ENCODE measurements around the gene MPPED1.

Gene MPPED1

DNA sequence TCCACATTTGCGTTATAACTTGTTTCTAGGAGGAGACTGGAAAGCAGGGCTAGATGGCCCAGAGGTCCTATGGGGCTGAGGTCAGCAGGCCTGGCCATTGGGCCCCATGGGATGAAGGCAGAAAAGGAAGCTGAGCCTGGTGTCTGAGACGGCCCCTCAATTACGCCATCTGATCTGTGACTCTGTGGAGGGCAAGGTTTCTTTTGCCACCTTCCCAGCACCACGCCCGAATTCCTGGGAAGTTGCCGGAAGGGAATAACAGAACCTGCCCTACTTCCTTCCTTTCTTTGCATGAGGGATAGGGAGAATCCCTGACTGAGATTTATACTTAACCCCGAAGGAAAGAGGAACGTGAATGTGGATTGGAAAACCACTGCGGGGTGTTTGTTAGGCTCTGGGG lies 118.1 kb downstream of the MPPED1 start:
- DNase-seq, result no peak

DNA sequence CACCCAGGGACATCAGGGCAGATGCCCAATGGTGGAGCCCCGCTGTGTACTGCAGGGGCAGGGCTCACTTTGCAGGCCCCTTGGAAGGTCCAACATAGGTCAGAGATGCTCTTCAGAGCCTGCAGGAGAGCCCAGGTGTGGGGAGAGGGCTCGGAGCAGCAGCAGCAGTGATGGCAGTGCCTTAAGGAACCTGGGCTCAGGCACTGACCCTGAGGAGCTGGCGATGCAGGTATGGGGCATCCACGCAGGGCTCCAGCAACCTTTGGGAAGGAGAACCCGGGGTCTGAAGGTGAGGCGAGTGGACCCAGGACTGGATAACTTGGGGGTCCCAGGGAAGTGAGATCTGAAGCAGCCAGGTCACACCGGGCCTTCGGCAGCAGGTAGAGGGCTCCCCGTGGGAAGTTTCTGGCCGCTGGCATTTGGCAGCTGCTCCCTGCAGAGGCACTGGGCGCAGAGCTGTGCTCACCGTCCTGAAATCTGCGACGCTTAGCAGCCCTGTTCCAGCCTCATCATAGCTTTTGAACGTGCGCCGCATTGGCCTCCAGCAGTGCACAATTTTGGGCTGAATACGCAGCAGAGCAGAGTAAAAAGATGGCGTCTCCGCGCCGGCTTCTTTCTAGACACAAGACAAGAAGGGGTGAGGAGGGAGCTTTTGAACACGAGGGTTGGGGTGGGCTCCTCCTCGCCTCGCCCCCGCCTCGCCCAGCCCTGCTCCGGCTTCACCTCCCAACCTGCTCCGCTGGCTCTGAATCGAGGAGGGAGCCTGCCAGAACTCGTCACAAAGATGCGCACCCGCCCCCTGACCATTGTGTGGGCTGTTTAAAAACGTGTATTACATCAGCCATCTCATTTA lies 118.8 kb downstream of the MPPED1 start:
- no peak for DNase-seq

DNA sequence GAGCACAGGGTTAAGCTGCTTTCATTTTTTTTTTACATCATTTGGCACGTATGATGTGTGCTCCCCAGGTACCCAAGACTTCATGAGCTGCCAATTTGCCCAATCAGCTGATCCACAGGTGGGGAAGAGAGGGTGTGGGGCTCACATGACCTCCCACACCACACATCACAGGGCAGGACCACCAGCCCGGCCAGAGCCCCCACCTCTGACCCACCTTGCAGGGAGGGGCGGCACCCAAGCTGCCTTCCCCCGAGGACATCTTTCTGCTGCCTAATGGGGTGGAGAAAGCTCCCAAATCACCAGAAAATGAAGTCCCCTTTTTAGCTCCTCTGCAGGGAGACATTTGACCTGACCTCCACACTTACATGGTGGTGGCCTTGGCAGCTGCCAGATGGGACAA lies 119.8 kb downstream of the MPPED1 start:
- no peak for DNase-seq

DNA sequence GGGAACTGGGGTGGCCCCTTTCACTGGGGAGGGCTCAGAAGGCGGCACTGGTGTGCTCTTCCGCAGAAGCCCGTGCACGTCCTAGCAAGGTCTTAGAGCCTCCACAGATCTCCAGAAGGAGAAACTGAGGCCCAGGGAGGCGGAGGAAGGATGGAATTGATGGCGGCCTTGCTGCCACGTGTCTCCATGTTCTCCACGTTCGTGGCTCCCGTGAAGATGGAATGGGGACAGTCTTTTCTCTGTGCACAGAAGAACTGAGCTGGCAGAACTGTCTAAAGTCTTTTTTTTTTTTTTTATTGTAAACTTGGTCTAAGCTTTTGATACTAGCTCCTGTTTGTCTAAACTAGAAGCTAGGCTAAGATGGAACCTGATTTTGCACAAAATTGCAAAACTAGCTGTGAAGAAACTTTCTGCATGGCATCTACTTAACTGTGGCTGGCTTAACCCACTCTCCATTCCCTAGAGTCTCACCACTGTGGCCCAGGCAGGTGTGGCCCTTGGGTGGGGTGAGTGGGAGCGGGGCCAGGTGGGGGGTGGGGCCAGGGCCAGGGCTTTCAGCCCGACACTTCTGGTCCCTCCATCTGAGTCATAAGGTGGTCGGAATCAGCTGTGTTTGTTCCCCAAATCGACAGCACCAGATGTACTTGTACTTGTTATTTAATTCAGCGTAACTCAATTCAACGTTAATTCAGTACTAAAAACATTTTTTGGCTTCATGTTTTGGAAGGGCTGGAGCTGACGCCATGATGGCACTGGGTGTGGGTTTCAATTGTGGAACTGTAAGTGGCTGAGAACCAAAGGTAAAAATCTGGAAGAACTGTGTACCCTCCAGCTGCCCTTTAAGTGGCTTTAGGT lies 120.7 kb downstream of the MPPED1 start:
- no peak for DNase-seq

DNA sequence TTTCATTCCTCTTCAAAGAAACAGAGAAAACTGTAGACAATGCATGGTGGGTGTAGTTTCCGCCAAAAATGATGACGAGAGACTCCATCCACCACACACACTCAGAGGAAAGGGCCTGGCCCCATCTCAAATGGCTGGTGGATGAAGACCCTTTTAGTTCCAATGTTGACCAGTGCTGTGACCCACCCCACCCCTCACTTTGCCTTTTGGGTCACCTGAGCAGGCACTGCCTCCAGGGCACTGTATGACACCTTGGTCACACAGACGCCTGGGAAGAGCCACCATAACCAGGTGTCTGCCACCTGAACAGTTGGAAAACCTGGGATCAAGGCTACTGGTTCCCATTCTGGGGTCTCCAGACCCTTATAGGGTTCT lies 121.3 kb downstream of the MPPED1 start:
- DNase-seq, result no peak

DNA sequence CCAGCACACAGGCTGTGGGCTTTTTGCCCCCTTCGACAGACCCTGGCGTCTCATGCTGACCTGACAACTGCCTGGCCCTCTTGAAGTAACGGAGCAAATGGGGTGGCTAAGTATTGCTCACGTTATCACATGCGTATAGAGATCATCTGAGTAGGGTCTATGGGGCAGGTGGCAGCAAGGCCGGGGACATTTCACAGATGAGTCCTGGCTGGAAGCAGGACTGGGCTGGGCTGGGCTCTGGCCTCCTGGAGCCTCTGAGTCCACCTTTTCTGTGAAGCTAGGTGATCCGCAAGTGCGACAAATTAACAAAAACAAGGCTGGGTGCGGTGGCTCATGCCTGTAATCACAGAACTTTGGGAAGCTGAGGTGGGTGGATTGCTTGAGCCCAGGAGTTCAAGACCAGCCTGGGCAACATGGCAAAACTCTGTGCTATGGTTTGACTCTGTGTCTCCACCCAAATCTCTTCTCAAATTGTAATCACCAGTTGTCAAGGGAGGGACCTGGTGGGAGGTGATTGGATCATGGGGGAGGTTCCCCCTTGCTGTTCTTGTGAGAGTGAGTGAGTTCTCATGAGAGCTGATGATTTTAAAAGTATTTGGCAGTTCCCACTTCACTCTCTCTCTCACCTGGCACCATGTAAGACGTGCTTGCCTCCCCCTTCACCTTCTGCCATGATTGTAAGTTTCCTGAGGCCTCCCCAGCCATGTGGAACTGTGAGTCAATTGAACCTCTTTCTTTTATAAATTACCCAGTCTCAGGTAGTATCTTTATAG lies 122.0 kb downstream of the MPPED1 start:
- DNase-seq, result no peak

DNA sequence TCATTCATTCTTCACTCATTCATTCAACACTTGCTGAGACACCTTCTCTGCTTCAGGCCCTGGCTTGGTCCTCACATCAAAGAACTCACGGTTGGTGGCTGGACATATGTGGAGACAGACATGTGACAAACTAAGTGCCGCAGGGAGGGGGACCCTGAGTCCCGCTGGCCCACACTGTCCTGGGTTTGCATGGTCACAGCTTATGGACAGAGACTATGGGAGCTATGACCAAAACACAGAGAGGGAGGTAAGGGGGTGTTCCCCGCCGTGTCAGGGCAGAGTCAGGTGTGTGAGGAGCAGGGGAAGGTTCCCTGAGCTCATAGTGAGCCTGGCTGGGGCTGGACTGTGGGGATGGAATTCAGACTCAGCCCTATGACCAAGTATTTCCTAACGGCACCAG lies 123.1 kb downstream of the MPPED1 start:
- no peak for DNase-seq

DNA sequence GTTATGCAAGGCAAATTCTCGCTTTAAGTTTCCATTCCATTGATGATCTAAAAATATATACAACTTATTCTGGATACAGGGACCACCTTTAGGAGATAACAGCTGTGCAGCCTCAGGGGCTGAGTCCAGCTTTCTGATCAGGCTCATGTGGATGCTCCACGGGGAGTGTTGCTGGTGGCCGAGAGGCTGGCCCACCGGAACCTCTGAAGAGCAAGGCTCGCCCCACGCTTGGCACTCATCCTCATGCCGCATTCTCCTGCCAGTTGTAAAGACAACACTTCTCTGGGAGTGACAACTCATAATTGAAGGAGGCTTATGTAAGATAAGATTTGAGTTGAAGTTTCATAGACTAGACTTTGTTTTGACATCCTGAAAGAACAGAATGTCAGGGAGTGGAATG lies 123.5 kb downstream of the MPPED1 start:
- DNase-seq, result no peak

DNA sequence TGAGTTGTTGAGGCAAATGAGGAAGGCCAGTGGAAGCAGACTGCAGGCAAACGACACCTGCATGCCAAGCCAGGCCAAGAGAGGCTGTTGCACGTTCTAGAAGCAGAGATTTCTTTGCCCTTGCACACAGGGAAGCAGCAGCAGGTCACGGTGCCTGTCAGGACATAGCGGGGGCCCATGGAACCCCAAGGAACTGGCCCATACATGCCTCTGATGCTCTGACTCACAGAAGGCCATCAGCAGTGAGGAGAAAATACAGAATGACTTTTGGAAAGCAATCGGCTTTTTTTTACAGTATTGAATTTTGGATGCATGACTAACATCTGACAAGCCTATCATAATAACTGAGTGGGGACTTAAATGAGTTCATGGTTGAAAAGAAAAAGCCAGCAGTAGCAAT lies 123.9 kb downstream of the MPPED1 start:
- no peak for DNase-seq

DNA sequence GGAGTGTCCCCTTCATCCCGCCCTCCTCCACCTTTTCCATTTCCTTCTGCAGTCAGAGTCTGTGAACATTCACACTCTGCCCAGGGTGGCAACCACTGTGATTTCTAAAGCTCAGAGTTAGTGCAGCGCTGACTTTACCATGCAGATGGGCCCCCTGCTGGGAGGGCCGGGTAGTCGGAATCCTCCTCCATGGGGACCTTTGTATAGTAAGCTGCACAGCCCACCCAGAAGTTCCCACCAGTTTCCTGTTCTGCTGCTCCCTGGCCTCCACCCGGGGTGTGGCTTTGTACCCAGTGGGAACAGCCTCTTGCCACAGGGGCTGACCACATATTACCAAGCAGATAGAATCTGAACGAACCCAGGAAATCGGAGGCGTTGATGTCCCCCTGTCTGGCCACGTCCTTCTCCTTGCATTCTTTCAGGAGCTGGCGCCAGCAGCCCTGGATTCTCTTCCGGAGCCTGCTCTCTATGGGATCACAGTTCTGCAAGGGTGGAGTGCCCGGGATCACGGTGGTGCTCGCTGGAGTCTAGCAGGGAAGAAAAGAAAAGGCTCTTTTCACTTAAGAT lies 125.3 kb downstream of the MPPED1 start:
- DNase-seq, result no peak

DNA sequence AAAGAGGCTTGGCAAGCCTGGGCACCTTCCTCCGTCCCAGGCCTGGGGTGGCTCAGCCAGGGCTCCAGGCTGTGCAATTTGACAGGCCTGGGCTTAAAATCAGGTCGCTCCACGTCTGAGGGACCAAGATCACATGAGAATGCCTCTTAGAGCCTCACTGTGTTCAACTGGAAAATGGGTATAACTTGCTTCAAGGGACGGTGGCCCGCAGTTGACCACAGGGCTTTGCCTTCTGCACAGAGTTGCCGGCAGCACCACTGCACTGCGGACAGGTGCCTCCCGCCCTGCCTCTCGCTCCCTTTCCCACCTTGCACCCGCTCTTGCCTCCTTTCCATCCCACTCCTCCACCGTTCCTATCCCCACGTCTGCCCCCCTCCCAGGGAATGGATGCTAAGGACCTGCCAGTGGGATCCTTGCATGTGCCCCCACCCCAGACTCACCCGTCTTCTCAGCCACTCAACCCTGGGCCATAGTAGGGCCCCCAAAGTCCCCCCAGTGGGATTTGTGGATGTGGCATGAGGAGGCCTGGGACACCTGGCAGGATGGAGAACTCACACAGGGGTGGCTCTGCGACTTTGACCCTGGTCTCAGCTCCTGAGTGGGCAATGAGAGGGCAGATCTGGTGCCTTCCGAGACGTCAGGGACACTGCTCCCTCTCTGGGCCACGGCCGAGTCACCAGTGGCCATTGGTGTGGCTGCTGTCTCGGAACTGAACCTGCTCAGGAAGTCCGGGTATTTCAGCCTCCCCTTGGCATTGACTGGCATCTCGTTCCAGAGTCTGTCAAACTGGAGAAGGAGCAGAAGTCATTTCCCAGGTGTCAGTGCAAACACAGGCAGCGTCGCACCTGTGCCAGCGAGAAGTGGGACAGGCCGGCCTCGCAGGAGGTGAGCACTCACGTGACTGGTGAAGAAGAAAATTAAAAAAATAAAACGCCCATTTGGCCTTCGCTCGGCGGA lies 128.0 kb downstream of the MPPED1 start:
- DNase-seq, result peak in 1 of 3 experiments; percentile 57

DNA sequence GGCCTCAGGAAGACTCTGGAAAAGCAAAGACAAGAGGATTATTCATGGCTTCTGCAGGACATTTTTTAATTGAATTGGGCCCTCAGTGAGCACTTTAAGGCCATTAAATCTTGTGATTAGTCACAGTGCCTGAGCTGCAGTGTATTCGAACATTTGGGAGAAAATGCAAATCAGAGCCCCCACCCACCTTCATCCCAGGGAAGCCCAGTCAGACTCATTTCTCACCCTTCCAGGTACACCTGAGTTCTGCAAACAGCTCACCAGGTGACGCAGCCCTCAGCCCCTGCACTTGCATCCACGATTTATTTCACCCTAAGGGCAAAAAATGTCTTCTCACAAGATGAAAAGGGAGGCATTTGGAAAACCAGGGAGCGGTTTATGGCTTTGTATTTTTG lies 128.7 kb downstream of the MPPED1 start:
- peak; percentile 57 to 76 (median 61) for DNase-seq

DNA sequence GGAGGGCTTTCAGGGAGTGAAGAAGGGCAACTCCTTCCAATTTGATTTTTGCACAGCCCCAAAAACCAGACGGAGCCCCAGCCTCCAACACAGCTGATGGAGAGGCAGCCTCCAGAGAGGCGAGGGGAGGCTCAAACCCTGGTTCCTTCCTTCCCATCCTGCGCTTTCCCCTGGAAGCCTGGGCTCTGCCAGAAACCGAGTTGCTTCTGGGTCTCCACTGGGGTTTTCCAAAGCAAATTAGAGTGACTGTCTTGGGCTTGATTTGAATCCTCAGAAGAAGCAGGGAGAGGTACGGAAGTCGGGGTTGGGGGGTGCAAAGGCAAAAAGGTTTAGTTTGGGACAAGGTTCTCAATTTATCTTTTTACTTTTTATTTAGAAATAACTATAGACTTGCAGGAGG lies 129.2 kb downstream of the MPPED1 start:
- DNase-seq, result no peak

DNA sequence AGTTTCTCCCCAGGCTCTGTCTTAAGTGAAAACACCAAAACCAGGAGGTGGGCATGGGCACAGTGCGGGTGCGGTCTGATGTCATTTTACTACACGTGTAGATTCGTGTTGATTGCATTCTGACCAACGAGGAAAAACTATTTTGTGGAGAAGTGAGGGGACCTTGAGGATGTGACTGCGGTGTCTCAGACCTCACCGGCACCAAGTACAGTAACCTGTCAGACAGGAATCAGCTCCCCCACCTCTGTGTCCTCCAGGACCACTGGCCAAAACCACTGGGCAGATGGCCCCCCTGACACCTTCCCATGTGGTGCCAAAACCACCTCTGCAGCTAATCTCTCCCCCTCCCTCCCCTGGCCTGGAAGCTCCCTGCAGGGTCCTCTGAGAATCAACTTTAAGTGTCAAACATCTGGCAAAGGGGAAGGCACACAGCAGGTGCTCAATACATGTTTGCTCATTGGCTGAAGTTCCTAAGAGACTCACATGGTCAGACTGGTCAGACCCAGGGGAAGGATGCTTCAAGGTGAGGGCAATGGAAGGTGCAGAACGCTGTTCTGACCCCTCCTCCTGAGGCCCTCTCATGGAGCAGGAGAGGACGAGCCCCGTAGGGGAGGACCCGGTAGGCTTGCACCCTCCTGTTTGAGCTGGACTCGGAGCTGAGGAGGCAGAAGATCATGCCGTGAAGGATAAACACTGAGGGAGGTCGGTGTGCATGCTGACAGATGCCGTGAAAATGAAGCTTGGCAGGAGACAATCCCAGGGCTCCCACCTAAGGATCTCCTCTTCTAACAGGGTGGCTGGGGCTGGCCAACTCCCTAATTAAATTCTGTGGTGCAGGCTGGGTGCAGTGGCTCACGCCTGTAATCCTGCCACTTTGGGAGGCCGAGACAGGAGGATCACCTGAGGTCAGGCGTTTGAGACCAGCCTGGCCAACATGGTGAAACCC lies 129.9 kb downstream of the MPPED1 start:
- DNase-seq, result no peak

DNA sequence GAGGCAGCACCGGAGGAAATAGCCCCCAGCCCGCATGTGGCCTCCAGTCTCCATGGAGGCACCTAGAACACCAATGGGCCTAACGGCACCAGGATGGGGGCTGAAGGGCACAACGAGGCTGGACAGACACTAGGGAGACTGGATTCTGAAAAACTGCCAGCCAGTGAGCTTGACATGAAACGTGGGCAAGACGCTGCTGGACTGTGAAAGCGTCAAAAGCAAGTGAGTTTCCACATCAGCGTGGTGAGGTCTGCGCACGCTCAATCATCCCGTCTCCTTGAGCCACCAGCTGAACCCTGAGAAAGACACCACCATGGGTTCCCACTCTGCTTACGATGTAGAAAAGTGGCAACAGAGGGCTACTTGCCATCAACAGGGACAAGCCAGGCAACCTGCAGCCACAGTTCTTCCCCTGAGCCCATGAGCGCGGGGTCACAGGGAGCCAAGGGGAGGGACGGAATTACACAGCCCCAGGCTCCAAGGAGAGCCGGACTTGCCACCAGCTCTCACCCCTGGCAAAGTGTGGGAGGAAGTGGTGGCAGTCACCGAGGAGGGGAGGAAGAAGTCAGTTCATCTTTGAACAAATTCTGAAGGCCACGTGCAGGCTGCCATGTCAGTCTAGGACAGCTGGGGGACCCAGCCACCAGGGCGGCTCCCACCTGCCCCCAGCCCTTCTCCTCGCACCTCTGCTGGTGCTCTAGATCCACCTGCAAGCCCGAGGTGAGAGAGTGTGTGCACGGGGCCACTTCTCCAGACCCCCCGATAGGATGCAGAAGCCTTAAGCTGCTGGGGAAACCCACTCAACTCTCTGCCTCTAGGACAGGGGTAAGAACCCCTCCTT lies 131.1 kb downstream of the MPPED1 start:
- DNase-seq, result no peak

DNA sequence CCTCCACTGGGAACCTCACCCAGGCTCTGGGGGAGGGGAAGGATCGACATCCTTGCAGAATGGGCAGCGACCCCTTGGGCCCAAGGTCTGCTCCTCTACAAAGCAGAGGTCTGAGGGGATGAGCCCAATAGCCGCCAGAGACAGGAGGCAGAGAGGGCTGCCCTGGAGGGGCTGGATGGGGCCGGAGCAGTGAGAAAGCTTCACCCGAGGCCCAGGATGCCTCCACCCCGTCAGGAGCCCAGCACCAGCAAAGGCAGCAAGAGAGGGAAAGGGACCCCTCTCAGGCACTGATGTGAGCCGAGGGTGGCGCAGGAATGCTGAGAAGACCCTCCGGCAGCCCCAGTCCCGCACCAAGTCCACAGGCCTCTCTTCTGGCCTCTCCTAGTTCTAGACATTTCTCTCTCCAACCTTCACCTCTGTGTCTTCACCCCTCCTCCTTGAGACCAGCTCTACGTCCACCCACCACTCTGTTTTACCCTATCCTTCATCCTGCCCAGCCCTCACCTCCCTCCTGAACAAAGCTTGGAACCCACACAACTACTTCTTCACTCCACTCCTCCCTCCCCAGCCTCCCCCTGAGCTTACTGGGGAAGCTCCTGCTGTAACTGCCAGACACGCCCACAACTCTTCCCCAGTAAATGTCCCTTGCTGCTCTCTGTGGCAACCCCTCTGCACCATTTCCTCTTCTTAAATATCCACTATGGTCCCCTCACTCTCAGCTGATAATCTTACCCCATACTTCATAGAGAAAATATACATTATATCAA lies 131.9 kb downstream of the MPPED1 start:
- no peak for DNase-seq

DNA sequence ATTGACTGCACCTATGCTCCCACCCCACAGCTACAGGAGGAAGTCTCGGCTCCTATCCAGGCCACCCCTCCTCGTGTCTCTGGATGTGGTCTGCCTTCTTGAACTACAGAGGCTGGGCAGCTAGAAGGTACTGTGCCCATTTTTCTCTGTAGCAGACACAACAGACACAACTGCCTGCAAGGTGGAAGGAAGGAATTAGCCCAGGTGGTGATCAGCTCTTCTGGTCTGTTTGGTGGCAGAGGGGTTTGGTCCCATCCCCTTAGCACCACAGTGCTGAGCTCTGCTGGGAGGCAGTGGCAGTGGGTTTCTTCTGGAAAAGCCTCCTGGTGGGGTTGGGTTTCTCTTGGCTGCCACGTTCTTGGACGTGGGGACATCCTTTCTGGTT lies 132.5 kb downstream of the MPPED1 start:
- no peak for DNase-seq

DNA sequence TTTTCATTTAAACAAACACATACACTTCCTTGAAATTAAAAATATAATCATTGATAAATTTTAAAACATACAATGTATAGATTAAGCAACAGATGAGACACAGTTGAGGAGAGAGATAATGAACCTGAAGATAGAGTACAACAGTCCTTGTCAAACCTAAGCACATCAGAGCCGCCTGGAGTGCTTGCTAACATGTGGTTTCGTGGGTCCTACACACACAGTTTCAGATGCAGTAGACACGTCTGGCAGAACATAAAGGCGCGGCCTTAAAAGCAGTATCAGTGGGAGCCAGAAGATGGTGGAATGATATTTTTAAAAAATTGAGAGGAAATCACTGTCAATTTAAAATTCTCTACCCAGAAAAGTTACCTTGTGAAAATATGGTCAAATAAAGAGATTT lies 134.4 kb downstream of the MPPED1 start:
- DNase-seq, result peak in 1 of 3 experiments; percentile 2
